Measurements from ENCODE around the gene ANKMY2. TPM values are rescaled to one million over a fixed set of nuclear protein-coding genes. Genes with fewer than 3 reads are reported as not detected.
A peak's percentile ranks its signal among the peaks of the same experiment; 100 is the strongest.

ANKMY2 gene
- total RNA-seq, 5 donors from 2014 or later (not counting 1 experiment from before 2014, with no cell fraction given), result 7.8 to 10.9 (median 10.0) TPM

GRCh38 chr7:16646472-16647072 is 1.0 kb upstream of the ANKMY2 start:
- H3K4me3 ChIP-seq (ENCODE audit: control insufficient read depth in 1 of 2, extremely low read depth in 1 of 2, low read length in 1 of 2), result peak overlapping the region; percentile 48 to 96
- Mint-ChIP-seq H3K36me3 (no peaks in the 10 kb centered on the region), H3K9me3 (no peaks in the 10 kb centered on the region), H3K4me3 (peak overlapping the region; percentile 89 to 98 (median 97)), H3K4me1 (peaks cover 73 to 80% (median 75%) of the 10 kb centered on the region in 3 donors), H3K27ac (peak overlapping the region; percentile 47 to 99), H3K27me3 (no peaks in the 10 kb centered on the region)
- H3K36me3 ChIP-seq (ENCODE audit: control insufficient read depth in 2 of 2, extremely low read depth in 1 of 2, insufficient read depth in 1 of 2, low read length in 1 of 2), result no peaks in the 10 kb centered on the region
- DNase-seq, result peak in 1 of 35 experiments; percentile 5
- ATAC-seq (replicated peaks in 1 of 4), result peak in 2 of 4 experiments; percentile 14 to 16
- peak overlapping the region; percentile 87 for H3K27ac ChIP-seq (ENCODE audit: low read length)
- no peaks in the 10 kb centered on the region for H3K27me3 ChIP-seq (replicated peaks in 1 of 2; ENCODE audit: control insufficient read depth in 2 of 2, extremely low read depth in 1 of 2, insufficient read depth in 2 of 2, low read length in 1 of 2)
- no peaks in the 10 kb centered on the region for H3K9me3 ChIP-seq
- 0% methylated on average over 19 of the region's 29 CpGs for WGBS (ENCODE audit: insufficient coverage)
- peaks cover 17 to 24% of the 10 kb centered on the region in 2 experiments for H3K4me1 ChIP-seq (ENCODE audit: control insufficient read depth in 1 of 2, extremely low read depth in 1 of 2, insufficient read depth in 2 of 2, low read length in 2 of 2)
- POLR2A ChIA-PET, result interaction anchor here (0.7 to 1.6 kb wide), 5 partner anchors 12 to 226 kb away, joined by 3 to 5 read pairs (median 3); no protein-coding TSS in a partner anchor
- CTCF ChIA-PET, result interaction anchor here in 1 of 2 donors (0.9 kb wide), 1 partner anchor 82 kb away, joined by 3 read pairs; no protein-coding TSS in a partner anchor

GRCh38 chr7:16644636-16645592 is 640 bp downstream of the ANKMY2 start:
- peaks cover 5% of the 10 kb centered on the region for H3K36me3 Mint-ChIP-seq
- WGBS (ENCODE audit: insufficient coverage), result under 1% methylated on average over 37 of the region's 57 CpGs
- ChIA-PET CTCF (no interaction called here), POLR2A (interaction anchor here in 1 of 2 donors (1.6 kb wide), 1 partner anchor 17 kb away, joined by 3 read pairs; no protein-coding TSS in a partner anchor)
- H3K9me3 ChIP-seq, result no peaks in the 10 kb centered on the region
- peak overlapping the region; percentile 89 to 98 (median 97) for H3K4me3 Mint-ChIP-seq
- no peaks in the 10 kb centered on the region for H3K36me3 ChIP-seq (ENCODE audit: control insufficient read depth in 2 of 2, extremely low read depth in 1 of 2, insufficient read depth in 1 of 2, low read length in 1 of 2)
- H3K9me3 Mint-ChIP-seq, result no peaks in the 10 kb centered on the region
- no peaks in the 10 kb centered on the region for H3K27me3 ChIP-seq (replicated peaks in 1 of 2; ENCODE audit: control insufficient read depth in 2 of 2, extremely low read depth in 1 of 2, insufficient read depth in 2 of 2, low read length in 1 of 2)
- peaks cover 17% of the 10 kb centered on the region in 2 experiments for H3K4me1 ChIP-seq (ENCODE audit: control insufficient read depth in 1 of 2, extremely low read depth in 1 of 2, insufficient read depth in 2 of 2, low read length in 2 of 2)
- ATAC-seq (replicated peaks in 1 of 4) (peak; percentile 0 to 18 (median 12)), DNase-seq (peak in 34 of 35 experiments; percentile 19 to 70 (median 46))
- peak overlapping the region; percentile 87 for H3K27ac ChIP-seq (ENCODE audit: low read length)
- H3K4me1 Mint-ChIP-seq, result peaks cover 60 to 69% (median 62%) of the 10 kb centered on the region in 3 donors
- no peaks in the 10 kb centered on the region for H3K27me3 Mint-ChIP-seq
- H3K4me3 ChIP-seq (ENCODE audit: control insufficient read depth in 1 of 2, extremely low read depth in 1 of 2, low read length in 1 of 2), result peak overlapping the region; percentile 96 to 97
- peak overlapping the region; percentile 93 to 99 for H3K27ac Mint-ChIP-seq

- Histone ChIP-seq H3K36me3 (ENCODE audit: control insufficient read depth in 2 of 2, extremely low read depth in 1 of 2, insufficient read depth in 1 of 2, low read length in 1 of 2) (no peaks in the 10 kb centered on the region), H3K9me3 (no peaks in the 10 kb centered on the region), H3K27me3 (replicated peaks in 1 of 2; ENCODE audit: control insufficient read depth in 2 of 2, extremely low read depth in 1 of 2, insufficient read depth in 2 of 2, low read length in 1 of 2) (no peaks in the 10 kb centered on the region), H3K4me3 (ENCODE audit: control insufficient read depth in 1 of 2, extremely low read depth in 1 of 2, low read length in 1 of 2) (peak overlapping the region; percentile 96 to 97), H3K4me1 (ENCODE audit: control insufficient read depth in 1 of 2, extremely low read depth in 1 of 2, insufficient read depth in 2 of 2, low read length in 2 of 2) (peaks cover 17% of the 10 kb centered on the region in 2 experiments), H3K27ac (ENCODE audit: low read length) (no peak overlapping the region)
- Mint-ChIP-seq H3K4me1 (peaks cover 54 to 61% (median 56%) of the 10 kb centered on the region in 3 donors), H3K4me3 (peak overlapping the region; percentile 89 to 98 (median 97)), H3K36me3 (peaks cover 5% of the 10 kb centered on the region), H3K9me3 (no peaks in the 10 kb centered on the region), H3K27me3 (no peaks in the 10 kb centered on the region), H3K27ac (peak overlapping the region; percentile 72 to 80)
- ATAC-seq (replicated peaks in 1 of 4) (no peak), DNase-seq (peak in 1 of 35 experiments; percentile 7)
- no CpG with 5 or more reads among the region's 4 CpGs for WGBS (ENCODE audit: insufficient coverage)
- ChIA-PET CTCF (no interaction called here), POLR2A (no interaction called here)
Measured at GRCh38 chr7:16644157-16644556, 1.4 kb downstream of the ANKMY2 start.

- H3K27me3 ChIP-seq (replicated peaks in 1 of 2; ENCODE audit: control insufficient read depth in 2 of 2, extremely low read depth in 1 of 2, insufficient read depth in 2 of 2, low read length in 1 of 2), result no peaks in the 10 kb centered on the region
- peaks cover 0 to under 1% of the 10 kb centered on the region in 2 experiments for H3K4me1 ChIP-seq (ENCODE audit: control insufficient read depth in 1 of 2, extremely low read depth in 1 of 2, insufficient read depth in 2 of 2, low read length in 2 of 2)
- no peak overlapping the region for H3K4me3 ChIP-seq (ENCODE audit: control insufficient read depth in 1 of 2, extremely low read depth in 1 of 2, low read length in 1 of 2)
- Mint-ChIP-seq H3K4me1 (peaks cover 17 to 24% (median 18%) of the 10 kb centered on the region in 3 donors), H3K27me3 (no peaks in the 10 kb centered on the region), H3K4me3 (no peak overlapping the region), H3K27ac (no peak overlapping the region), H3K36me3 (peaks cover 32% of the 10 kb centered on the region), H3K9me3 (no peaks in the 10 kb centered on the region)
- no peak overlapping the region for H3K27ac ChIP-seq (ENCODE audit: low read length)
- H3K9me3 ChIP-seq, result no peaks in the 10 kb centered on the region
- 100% methylated on average over 1 of the region's 7 CpGs for WGBS (ENCODE audit: insufficient coverage)
- no peak for ATAC-seq (replicated peaks in 1 of 4)
- ChIA-PET CTCF (no interaction called here), POLR2A (no interaction called here)
- DNase-seq, result no peak
- peaks cover 0 to 2% of the 10 kb centered on the region in 2 donors for H3K36me3 ChIP-seq (ENCODE audit: control insufficient read depth in 2 of 2, extremely low read depth in 1 of 2, insufficient read depth in 1 of 2, low read length in 1 of 2)
Measured at GRCh38 chr7:16638282-16639280, 7.0 kb downstream of the ANKMY2 start.

- WGBS (ENCODE audit: insufficient coverage), result 100% methylated on average over 1 of the region's 5 CpGs
- Histone ChIP-seq H3K4me3 (ENCODE audit: control insufficient read depth in 1 of 2, extremely low read depth in 1 of 2, low read length in 1 of 2) (no peak overlapping the region), H3K27me3 (replicated peaks in 1 of 2; ENCODE audit: control insufficient read depth in 2 of 2, extremely low read depth in 1 of 2, insufficient read depth in 2 of 2, low read length in 1 of 2) (no peaks in the 10 kb centered on the region), H3K27ac (ENCODE audit: low read length) (no peak overlapping the region), H3K9me3 (no peaks in the 10 kb centered on the region), H3K36me3 (ENCODE audit: control insufficient read depth in 2 of 2, extremely low read depth in 1 of 2, insufficient read depth in 1 of 2, low read length in 1 of 2) (peaks cover 0 to 2% of the 10 kb centered on the region in 2 donors), H3K4me1 (ENCODE audit: control insufficient read depth in 1 of 2, extremely low read depth in 1 of 2, insufficient read depth in 2 of 2, low read length in 2 of 2) (no peaks in the 10 kb centered on the region)
- H3K27me3 Mint-ChIP-seq, result no peaks in the 10 kb centered on the region
- ATAC-seq (replicated peaks in 1 of 4) (no peak), DNase-seq (no peak)
- H3K36me3 Mint-ChIP-seq, result peaks cover 32% of the 10 kb centered on the region
- CTCF ChIA-PET, result no interaction called here
- no peak overlapping the region for H3K27ac Mint-ChIP-seq
- peaks cover 7 to 14% (median 8%) of the 10 kb centered on the region in 3 donors for H3K4me1 Mint-ChIP-seq
- H3K4me3 Mint-ChIP-seq, result no peak overlapping the region
- H3K9me3 Mint-ChIP-seq, result no peaks in the 10 kb centered on the region
- POLR2A ChIA-PET, result interaction anchor here in 1 of 2 donors (1.1 kb wide), 1 partner anchor 30 kb away, joined by 3 read pairs; no protein-coding TSS in a partner anchor
Measured at GRCh38 chr7:16637379-16637778, 8.2 kb downstream of the ANKMY2 start.

All from T-cell (primary cell).